Mesenchymal stem cell (in vitro differentiated cells and primary cell): ENCODE results near the gene C18orf32.

Experiments
- DNase-seq: peaks from one replicate; pipeline ENCODE4 v3.0.0-alpha.2; 2013
- H2AFZ ChIP-seq: one replicate; pipeline ENCODE4 v1.6.1; 2013; ENCODE audit warnings: low read depth, mild to moderate bottlenecking, control low read depth, inconsistent platforms, low read length, moderate library complexity
- H2AK5ac ChIP-seq: 2 replicates; pipeline ENCODE4 v1.6.1; 2013; ENCODE audit warnings: low read length, moderate library complexity, mild to moderate bottlenecking, inconsistent platforms; ENCODE audit not compliant: severe bottlenecking
- H2BK120ac ChIP-seq: one replicate; pipeline ENCODE4 v1.6.1; 2013; ENCODE audit warnings: low read depth, mild to moderate bottlenecking, inconsistent platforms, low read length, moderate library complexity
- H2BK12ac ChIP-seq, 2 experiments: one replicate each; pipeline ENCODE4 v1.6.1; 2013; ENCODE audit warnings: inconsistent platforms in 2 of 2, low read length in 2 of 2, mild to moderate bottlenecking in 2 of 2, moderate library complexity in 2 of 2, control low read depth in 1 of 2
- H2BK15ac ChIP-seq: one replicate; pipeline ENCODE4 v1.6.1; 2013; ENCODE audit warnings: mild to moderate bottlenecking, low read depth, inconsistent platforms; ENCODE audit not compliant: poor library complexity, severe bottlenecking
- H2BK5ac ChIP-seq: 2 replicates; pipeline ENCODE4 v1.6.1; 2013; ENCODE audit warnings: low read depth, mild to moderate bottlenecking, low read length, control low read depth, inconsistent platforms; ENCODE audit not compliant: poor library complexity, severe bottlenecking
- H3K14ac ChIP-seq, 2 experiments: one replicate each; pipeline ENCODE4 v1.6.1; 2013; ENCODE audit warnings: inconsistent platforms in 2 of 2, low read length in 2 of 2, control low read depth in 1 of 2, mild to moderate bottlenecking in 1 of 2, moderate library complexity in 1 of 2
- H3K18ac ChIP-seq, 2 experiments: one replicate each; pipeline ENCODE4 v1.6.1; 2013; ENCODE audit warnings: inconsistent platforms in 2 of 2, low read length in 2 of 2, control low read depth in 1 of 2, low read depth in 1 of 2, mild to moderate bottlenecking in 1 of 2
- H3K23ac ChIP-seq, 2 experiments: one replicate each; pipeline ENCODE4 v1.6.1; 2013; ENCODE audit warnings: inconsistent platforms in 2 of 2, low read length in 2 of 2, mild to moderate bottlenecking in 2 of 2, moderate library complexity in 2 of 2, control low read depth in 1 of 2
- H3K27ac ChIP-seq: 2 replicates; pipeline ENCODE4 v1.5.1; 2013; ENCODE audit warnings: mild to moderate bottlenecking, moderate library complexity, low read length, control low read depth, inconsistent platforms; ENCODE audit not compliant: poor library complexity, severe bottlenecking
- H3K27me3 ChIP-seq, 2 experiments: 2 replicates each; pipeline versions ENCODE4 v1.6.1 to v1.7.0; 2013; ENCODE audit warnings: low read length in 2 of 2, mild to moderate bottlenecking in 2 of 2, moderate library complexity in 2 of 2, control low read depth in 1 of 2, inconsistent platforms in 1 of 2; ENCODE audit not compliant: control insufficient read depth in 1 of 2, insufficient read depth in 1 of 2
- H3K36me3 ChIP-seq, 2 experiments: 2 replicates each; pipeline versions ENCODE4 v1.6.1 to v1.7.0; 2013; ENCODE audit warnings: low read length in 2 of 2, control low read depth in 1 of 2, inconsistent platforms in 1 of 2, low read depth in 1 of 2, mild to moderate bottlenecking in 1 of 2; ENCODE audit not compliant: insufficient read depth in 2 of 2, control insufficient read depth in 1 of 2
- H3K4ac ChIP-seq, 2 experiments: one replicate each; pipeline ENCODE4 v1.6.1; 2013; ENCODE audit warnings: inconsistent platforms in 2 of 2, low read length in 2 of 2, mild to moderate bottlenecking in 2 of 2, moderate library complexity in 2 of 2, control low read depth in 1 of 2, low read depth in 1 of 2
- H3K4me1 ChIP-seq: 2 replicates; pipeline ENCODE4 v1.6.1; 2013; ENCODE audit warnings: low read depth, low read length, control low read depth; ENCODE audit not compliant: control insufficient read depth, insufficient read depth
- H3K4me2 ChIP-seq: 2 replicates; pipeline ENCODE4 v1.6.1; 2013; ENCODE audit warnings: low read length, mild to moderate bottlenecking, inconsistent platforms; ENCODE audit not compliant: poor library complexity, severe bottlenecking
- H3K4me3 ChIP-seq, 2 experiments: 2 replicates each; pipeline versions ENCODE4 v1.5.1 to v1.7.0; 2013; ENCODE audit warnings: low read length in 2 of 2, mild to moderate bottlenecking in 2 of 2, control low read depth in 1 of 2, low read depth in 1 of 2; ENCODE audit not compliant: insufficient read depth in 1 of 2
- H3K79me1 ChIP-seq: replicated peaks from 2 replicates; pipeline ENCODE4 v1.6.1; 2013; ENCODE audit warnings: mild to moderate bottlenecking, control low read depth, low read length, inconsistent platforms; ENCODE audit not compliant: poor library complexity, severe bottlenecking
- H3K9ac ChIP-seq: 2 replicates; pipeline ENCODE4 v1.7.0; 2013; ENCODE audit warnings: mild to moderate bottlenecking, low read length, moderate library complexity
- H3K9me3 ChIP-seq: 2 replicates; pipeline ENCODE4 v1.7.0; 2013; ENCODE audit warnings: mild to moderate bottlenecking, low read length; ENCODE audit not compliant: control insufficient read depth
- H4K8ac ChIP-seq: one replicate; pipeline ENCODE4 v1.6.1; 2013; ENCODE audit warnings: inconsistent platforms, mild to moderate bottlenecking, low read length, moderate library complexity
- H4K91ac ChIP-seq: one replicate; pipeline ENCODE4 v1.6.1; 2013; ENCODE audit warnings: mild to moderate bottlenecking, low read length, inconsistent platforms
- WGBS: methylation state at CpG from one replicate; pipeline ENCODE4 v1.1.7; 2013; ENCODE audit warnings: mixed read lengths; 5-methylcytosine and 5-hydroxymethylcytosine counted together

Gene C18orf32

DNA sequence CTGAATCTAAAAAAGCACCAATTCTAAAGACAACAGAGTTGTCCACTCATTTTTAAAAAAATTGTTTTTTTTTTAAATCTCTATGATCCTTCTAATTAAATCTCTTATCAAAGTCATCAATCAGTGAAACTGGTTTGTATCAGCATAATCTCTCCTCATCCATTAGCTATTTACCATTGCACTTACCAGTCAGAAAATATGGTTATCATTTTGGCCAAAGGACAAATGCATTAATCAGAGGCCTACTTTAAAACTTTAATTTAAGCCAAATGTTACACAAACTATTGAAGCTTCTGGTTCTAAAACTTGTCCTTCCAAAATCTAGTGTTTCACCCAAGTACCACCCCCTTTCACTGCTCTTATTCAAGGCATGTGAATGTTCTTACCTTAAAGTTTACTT, 3.8 kb downstream of the C18orf32 start:
- H3K4me3 ChIP-seq = no peak overlapping the region
- no peak for DNase-seq
- H3K27ac ChIP-seq = no peak overlapping the region
- H3K4me1 ChIP-seq = peaks cover 11% of the 10 kb centered on the region
- H3K9ac ChIP-seq = peak overlapping the region; percentile 9
- no peak overlapping the region for H2BK5ac ChIP-seq
- H2BK12ac ChIP-seq = no peak overlapping the region
- no peak overlapping the region for H2BK15ac ChIP-seq
- H3K27me3 ChIP-seq = no peaks in the 10 kb centered on the region
- no peaks in the 10 kb centered on the region for H3K9me3 ChIP-seq
- no peak overlapping the region for H3K4me2 ChIP-seq
- H4K91ac ChIP-seq = no peak overlapping the region
- H3K23ac ChIP-seq = no peak overlapping the region
- H3K14ac ChIP-seq = no peak overlapping the region
- H4K8ac ChIP-seq = no peak overlapping the region
- H3K4ac ChIP-seq = no peak overlapping the region
- no peak overlapping the region for H2AK5ac ChIP-seq
- no peak overlapping the region for H2AFZ ChIP-seq
- peaks cover 11% of the 10 kb centered on the region for H3K79me1 ChIP-seq
- H3K36me3 ChIP-seq = peaks cover 32 to 62% of the 10 kb centered on the region in 2 experiments
- H3K18ac ChIP-seq = no peak overlapping the region
- no peak overlapping the region for H2BK120ac ChIP-seq

DNA sequence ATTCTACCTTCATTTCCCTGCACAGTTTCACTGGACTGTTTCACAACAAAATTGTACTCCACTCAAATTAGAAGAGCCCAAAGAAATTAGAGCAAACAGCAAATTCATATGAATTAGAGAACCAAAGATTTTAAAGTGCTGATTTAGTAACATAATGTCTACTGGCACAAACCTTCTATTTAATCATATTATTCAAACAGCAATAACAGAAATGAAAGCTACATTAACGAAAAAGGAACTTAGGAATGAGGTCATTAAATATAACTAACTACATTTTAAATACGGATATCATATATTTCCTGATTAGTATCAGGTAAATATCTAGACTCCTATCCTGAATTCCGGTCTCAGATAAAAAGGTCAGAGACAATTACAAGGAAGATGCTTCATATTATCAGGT, 5.1 kb downstream of the C18orf32 start:
- Histone ChIP-seq H2BK12ac (no peak overlapping the region), H3K4me1 (peaks cover 10% of the 10 kb centered on the region), H4K8ac (no peak overlapping the region), H3K4me3 (no peak overlapping the region), H3K14ac (no peak overlapping the region), H3K79me1 (peaks cover 10% of the 10 kb centered on the region), H2BK15ac (no peak overlapping the region), H3K36me3 (peaks cover 27 to 53% of the 10 kb centered on the region in 2 experiments), H3K9ac (no peak overlapping the region), H3K23ac (no peak overlapping the region), H3K9me3 (no peaks in the 10 kb centered on the region), H3K18ac (no peak overlapping the region), H2BK5ac (no peak overlapping the region), H3K27ac (no peak overlapping the region), H2BK120ac (no peak overlapping the region), H3K4ac (no peak overlapping the region), H2AFZ (no peak overlapping the region), H4K91ac (no peak overlapping the region), H3K27me3 (no peaks in the 10 kb centered on the region), H3K4me2 (no peak overlapping the region), H2AK5ac (no peak overlapping the region)
- no CpG with 5 or more reads among the region's 3 CpGs for WGBS
- DNase-seq = no peak

DNA sequence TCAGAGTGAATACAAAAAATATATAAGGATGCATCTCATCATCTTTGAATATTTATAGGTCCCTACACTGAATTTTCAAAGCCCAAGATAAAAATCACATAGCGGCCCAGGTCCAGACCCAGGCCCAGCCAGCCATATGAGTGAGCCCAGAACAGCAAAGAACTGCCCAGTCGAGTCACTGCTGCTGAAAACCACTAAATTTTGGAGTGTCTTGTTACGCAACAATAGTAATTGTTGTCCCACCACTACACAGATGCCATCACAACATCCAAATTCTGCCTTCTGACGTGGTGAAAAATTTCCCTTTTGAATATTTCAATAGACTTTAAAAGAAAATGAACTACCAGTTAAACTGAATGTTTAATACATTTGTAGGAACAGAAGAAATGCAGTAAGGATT, 5.7 kb downstream of the C18orf32 start:
- no peak overlapping the region for H2BK15ac ChIP-seq
- no peak overlapping the region for H4K8ac ChIP-seq
- H2AK5ac ChIP-seq = no peak overlapping the region
- H3K36me3 ChIP-seq = peaks cover 27 to 53% of the 10 kb centered on the region in 2 experiments
- H3K23ac ChIP-seq = no peak overlapping the region
- no peak overlapping the region for H3K4me2 ChIP-seq
- no peak overlapping the region for H3K27ac ChIP-seq
- peaks cover 10% of the 10 kb centered on the region for H3K79me1 ChIP-seq
- H2AFZ ChIP-seq = no peak overlapping the region
- peaks cover 11% of the 10 kb centered on the region for H3K4me1 ChIP-seq
- WGBS = 85% methylated on average over 3 of the region's 4 CpGs
- no peaks in the 10 kb centered on the region for H3K9me3 ChIP-seq
- H2BK12ac ChIP-seq = no peak overlapping the region
- H3K9ac ChIP-seq = no peak overlapping the region
- H3K14ac ChIP-seq = no peak overlapping the region
- no peak overlapping the region for H4K91ac ChIP-seq
- H3K27me3 ChIP-seq = no peaks in the 10 kb centered on the region
- H2BK120ac ChIP-seq = no peak overlapping the region
- no peak overlapping the region for H3K18ac ChIP-seq
- H3K4me3 ChIP-seq = no peak overlapping the region
- no peak overlapping the region for H2BK5ac ChIP-seq
- no peak for DNase-seq
- no peak overlapping the region for H3K4ac ChIP-seq

DNA sequence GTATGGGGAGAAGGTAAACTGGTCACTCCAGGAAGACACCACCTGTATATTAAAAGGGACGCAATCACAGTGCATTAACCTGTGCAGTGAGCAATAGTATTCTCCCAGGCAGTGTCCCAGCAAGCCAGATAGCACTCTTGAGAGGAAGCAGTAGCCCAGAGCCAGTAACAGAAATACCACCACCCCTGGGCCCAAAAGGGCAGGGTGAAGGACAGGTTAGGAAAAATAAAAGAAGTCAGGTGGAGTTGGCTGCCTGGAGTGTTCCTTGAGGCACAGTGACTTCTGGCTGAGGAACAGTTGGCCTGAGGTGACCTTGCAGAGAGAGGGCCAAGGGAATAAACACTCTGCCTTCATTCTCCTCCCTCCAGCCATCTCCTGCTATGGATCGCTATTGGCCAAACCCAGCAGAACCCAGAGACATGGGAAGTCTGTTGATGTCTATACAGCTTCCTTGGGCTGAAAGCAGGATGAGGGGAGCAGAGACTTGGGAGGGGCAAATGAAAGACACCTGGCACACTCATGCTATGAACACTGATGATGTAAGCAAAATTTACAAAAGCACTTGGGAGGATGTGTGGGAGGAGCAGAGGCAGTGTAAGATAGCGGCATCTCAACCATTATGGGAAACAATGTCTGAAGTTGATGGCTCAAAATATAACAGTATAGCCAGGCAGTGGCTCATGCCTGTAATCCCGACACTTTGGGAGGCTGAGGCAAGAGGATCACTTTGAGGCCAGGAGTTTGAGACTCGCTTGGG, 7.5 kb downstream of the C18orf32 start:
- Histone ChIP-seq H3K4ac (no peak overlapping the region), H3K23ac (no peak overlapping the region), H3K36me3 (peaks cover 27 to 53% of the 10 kb centered on the region in 2 experiments)

More for the DNA sequence above, 7.5 kb downstream of the C18orf32 start:
- Histone ChIP-seq H3K4me3 (no peak overlapping the region), H2BK5ac (no peak overlapping the region), H3K27me3 (no peaks in the 10 kb centered on the region), H4K91ac (no peak overlapping the region), H3K14ac (no peak overlapping the region), H3K9me3 (no peaks in the 10 kb centered on the region), H2BK12ac (no peak overlapping the region), H3K4me1 (peaks cover 7% of the 10 kb centered on the region), H2BK120ac (no peak overlapping the region), H2BK15ac (no peak overlapping the region), H3K9ac (no peak overlapping the region), H3K18ac (no peak overlapping the region), H4K8ac (no peak overlapping the region), H3K4me2 (no peak overlapping the region), H3K27ac (no peak overlapping the region), H2AFZ (no peak overlapping the region), H2AK5ac (no peak overlapping the region), H3K79me1 (peaks cover 10% of the 10 kb centered on the region)
- WGBS = 93% methylated on average over 5 of the region's 5 CpGs
- no peak for DNase-seq
